ENCODE measurements around the gene SPEN. TPM values are rescaled to one million over a fixed set of nuclear protein-coding genes. Genes with fewer than 3 reads are reported as not detected.

Gene SPEN
- total and polyA plus RNA-seq, 2 of the 13 experiments (the other 11 are each of a cell fraction or from before 2014, with no cell fraction given): 4.8 to 14.0 TPM

DNA sequence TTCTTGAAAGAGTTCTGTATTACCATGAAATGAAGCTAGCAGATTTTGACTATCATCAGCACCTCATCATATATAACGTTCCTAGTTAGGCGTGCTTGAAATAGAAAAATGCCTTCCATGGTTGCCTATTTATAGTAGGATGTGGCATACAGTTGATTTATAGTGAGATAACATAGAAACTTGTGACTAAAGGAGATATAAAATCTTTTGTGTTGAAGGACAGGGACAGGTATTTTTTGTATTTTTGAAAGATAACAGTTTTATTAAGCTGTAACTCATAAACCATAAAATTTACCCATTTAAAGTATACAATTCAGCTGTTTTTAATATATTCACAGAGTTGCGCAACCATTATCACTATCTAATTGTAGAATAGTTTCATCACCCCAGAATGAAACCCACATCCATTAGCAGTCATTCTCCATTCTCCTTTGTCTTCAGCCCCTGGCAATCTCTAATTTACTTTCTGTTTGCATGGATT lies 19.3 kb downstream of the SPEN start:
- WGBS (ENCODE audit: low lambda C conversion rate): over 99% methylated on average over 3 of the region's 3 CpGs
- Histone ChIP-seq H4K20me1 (ENCODE audit: insufficient read depth, low read length) (peaks cover 28% of the 10 kb centered on the region), H3K79me2 (ENCODE audit: insufficient read depth, low read length) (peaks cover 91% of the 10 kb centered on the region), H3K36me3 (replicated peaks in 1 of 2; ENCODE audit: control insufficient read depth in 1 of 2, insufficient read depth in 2 of 2, low read length in 2 of 2) (0 out of 5 replicates have a peak, but pooled peaks cover 0 to 2% of the 10 kb centered on the region in 2 experiments), H2AFZ (ENCODE audit: low read length) (no peak overlapping the region), H3K9ac (ENCODE audit: insufficient read depth, low read depth, low read length) (no peak overlapping the region), H3K27me3 (ENCODE audit: control insufficient read depth in 1 of 2, insufficient read depth in 2 of 2, low read length in 2 of 2) (no peaks in the 10 kb centered on the region), H3K9me3 (ENCODE audit: low read length) (no peaks in the 10 kb centered on the region), H3K4me3 (replicated peaks in 1 of 3; ENCODE audit: insufficient read depth in 1 of 3, low read depth in 2 of 3, low read length in 3 of 3) (no peak overlapping the region), H3K27ac (ENCODE audit: extremely low read length, insufficient read depth, low read length) (no peak overlapping the region), H3K4me1 (ENCODE audit: insufficient read depth, low read length) (no peaks in the 10 kb centered on the region), H3K4me2 (ENCODE audit: low read depth, low read length) (no peak overlapping the region)
- no TSS peak for BruUV-seq (replicated peaks)
- no peak for ATAC-seq
- intact Hi-C loops (cut with micrococcal nuclease; ENCODE audit: unreplicated experiment) (no loop called here), in situ Hi-C loops (cut with HindIII; ENCODE audit: extremely low pct_ligation_motif_present, low pct_unique_long_range_greater_than_20kb) (no loop called here)
- DNase-seq (ENCODE audit: low spot score): no peak
- no peak for FAIRE-seq
- POLR2A ChIA-PET: interaction anchor here (1.0 to 1.2 kb wide), 2 partner anchors 18 to 35 kb away, joined by 3 to 4 read pairs; no protein-coding TSS in a partner anchor
- CTCF ChIA-PET (ENCODE audit: low intra/inter-chr PET ratio, low total read pairs): no interaction called here
- TF ChIP-seq CEBPB (IDR thresholded peaks at IDR 0.05; ENCODE audit: borderline replicate concordance, low read depth, low read length) (peak; percentile 80; the same call in 1 of the 2 replicates), CEBPG (CRISPR knock-in tag; IDR thresholded peaks at IDR 0.05) (peak; percentile 58), TOPORS (CRISPR knock-in tag; IDR thresholded peaks at IDR 0.05) (no peak), FLYWCH1 (CRISPR knock-in tag; IDR thresholded peaks at IDR 0.05) (no peak)

DNA sequence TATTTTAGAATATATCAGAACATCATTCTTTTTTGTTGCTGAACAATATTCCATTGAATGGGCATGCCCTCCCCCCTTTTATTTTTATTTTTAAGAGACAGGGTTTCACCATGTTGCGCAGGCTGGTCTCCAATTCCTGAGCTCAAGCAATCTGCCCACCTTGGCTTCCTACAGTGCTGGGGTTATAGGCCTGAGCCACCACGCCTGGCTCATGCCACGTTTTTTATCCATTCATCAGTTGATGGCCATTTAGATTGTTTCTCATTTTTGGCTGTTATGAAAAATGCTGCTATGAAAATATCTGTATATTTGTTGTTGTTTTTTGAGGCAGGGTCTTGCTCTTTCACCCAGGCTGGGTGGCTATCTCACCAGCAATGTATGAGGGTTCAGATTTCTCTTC lies 19.8 kb downstream of the SPEN start:
- in situ Hi-C loops (cut with HindIII; ENCODE audit: extremely low pct_ligation_motif_present, low pct_unique_long_range_greater_than_20kb): no loop called here
- BruUV-seq (replicated peaks): no TSS peak
- POLR2A ChIA-PET: interaction anchor here (1.2 kb wide), 1 partner anchor 18 kb away, joined by 4 read pairs; no protein-coding TSS in a partner anchor
- TF ChIP-seq GATA4 (IDR thresholded peaks at IDR 0.05; ENCODE audit: borderline replicate concordance, low read depth): no peak
- TF ChIP-seq, protein P1, sequence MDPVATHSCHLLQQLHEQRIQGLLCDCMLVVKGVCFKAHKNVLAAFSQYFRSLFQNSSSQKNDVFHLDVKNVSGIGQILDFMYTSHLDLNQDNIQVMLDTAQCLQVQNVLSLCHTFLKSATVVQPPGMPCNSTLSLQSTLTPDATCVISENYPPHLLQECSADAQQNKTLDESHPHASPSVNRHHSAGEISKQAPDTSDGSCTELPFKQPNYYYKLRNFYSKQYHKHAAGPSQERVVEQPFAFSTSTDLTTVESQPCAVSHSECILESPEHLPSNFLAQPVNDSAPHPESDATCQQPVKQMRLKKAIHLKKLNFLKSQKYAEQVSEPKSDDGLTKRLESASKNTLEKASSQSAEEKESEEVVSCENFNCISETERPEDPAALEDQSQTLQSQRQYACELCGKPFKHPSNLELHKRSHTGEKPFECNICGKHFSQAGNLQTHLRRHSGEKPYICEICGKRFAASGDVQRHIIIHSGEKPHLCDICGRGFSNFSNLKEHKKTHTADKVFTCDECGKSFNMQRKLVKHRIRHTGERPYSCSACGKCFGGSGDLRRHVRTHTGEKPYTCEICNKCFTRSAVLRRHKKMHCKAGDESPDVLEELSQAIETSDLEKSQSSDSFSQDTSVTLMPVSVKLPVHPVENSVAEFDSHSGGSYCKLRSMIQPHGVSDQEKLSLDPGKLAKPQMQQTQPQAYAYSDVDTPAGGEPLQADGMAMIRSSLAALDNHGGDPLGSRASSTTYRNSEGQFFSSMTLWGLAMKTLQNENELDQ (CRISPR knock-in tag; IDR thresholded peaks at IDR 0.05; ENCODE audit: borderline replicate concordance): no peak
- TF ChIP-seq NFE2L2 (IDR thresholded peaks at IDR 0.05; ENCODE audit: low read length): no peak
- no peak for TF ChIP-seq SMAD9 (CRISPR knock-in tag; IDR thresholded peaks at IDR 0.05)
- no peak for TF ChIP-seq MTA1 (CRISPR knock-in tag; IDR thresholded peaks at IDR 0.05; ENCODE audit: borderline replicate concordance)
- TF ChIP-seq ZNF567 (CRISPR knock-in tag; IDR thresholded peaks at IDR 0.05; ENCODE audit: borderline replicate concordance): no peak
- TF ChIP-seq ADNP (CRISPR knock-in tag; IDR thresholded peaks at IDR 0.05): no peak
- no peak for TF ChIP-seq KDM3A (CRISPR knock-in tag; IDR thresholded peaks at IDR 0.05; ENCODE audit: low read depth)
- TF ChIP-seq GABPA (IDR thresholded peaks at IDR 0.05; ENCODE audit: low read depth, low read length): no peak
- TF ChIP-seq GABPA (CRISPR knock-in tag; IDR thresholded peaks at IDR 0.05; ENCODE audit: low read depth): no peak
- no peak for TF ChIP-seq DNMT1 (CRISPR knock-in tag; IDR thresholded peaks at IDR 0.05)
- TF ChIP-seq SRSF4 (IDR thresholded peaks at IDR 0.05; ENCODE audit: low read depth, low read length, poor library complexity, severe bottlenecking): no peak
- no peak for TF ChIP-seq BRD4 (CRISPR knock-in tag; IDR thresholded peaks at IDR 0.05)
- no peak for TF ChIP-seq ZNF296 (CRISPR knock-in tag; conservative IDR thresholded peaks at IDR 0.05)
- TF ChIP-seq, protein P2, sequence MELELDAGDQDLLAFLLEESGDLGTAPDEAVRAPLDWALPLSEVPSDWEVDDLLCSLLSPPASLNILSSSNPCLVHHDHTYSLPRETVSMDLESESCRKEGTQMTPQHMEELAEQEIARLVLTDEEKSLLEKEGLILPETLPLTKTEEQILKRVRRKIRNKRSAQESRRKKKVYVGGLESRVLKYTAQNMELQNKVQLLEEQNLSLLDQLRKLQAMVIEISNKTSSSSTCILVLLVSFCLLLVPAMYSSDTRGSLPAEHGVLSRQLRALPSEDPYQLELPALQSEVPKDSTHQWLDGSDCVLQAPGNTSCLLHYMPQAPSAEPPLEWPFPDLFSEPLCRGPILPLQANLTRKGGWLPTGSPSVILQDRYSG (CRISPR knock-in tag; IDR thresholded peaks at IDR 0.05): no peak

More for the DNA sequence above, 19.8 kb downstream of the SPEN start:
- 97% methylated on average over 3 of the region's 3 CpGs for WGBS (ENCODE audit: low lambda C conversion rate)
- Histone ChIP-seq H2AFZ (ENCODE audit: low read length) (no peak overlapping the region), H3K36me3 (replicated peaks in 1 of 2; ENCODE audit: control insufficient read depth in 1 of 2, insufficient read depth in 2 of 2, low read length in 2 of 2) (0 out of 5 replicates have a peak, but pooled peaks cover 0 to 2% of the 10 kb centered on the region in 2 experiments), H4K20me1 (ENCODE audit: insufficient read depth, low read length) (peaks cover 27% of the 10 kb centered on the region), H3K9me3 (ENCODE audit: low read length) (no peaks in the 10 kb centered on the region), H3K27ac (ENCODE audit: extremely low read length, insufficient read depth, low read length) (no peak overlapping the region), H3K4me2 (ENCODE audit: low read depth, low read length) (no peak overlapping the region), H3K4me3 (replicated peaks in 1 of 3; ENCODE audit: insufficient read depth in 1 of 3, low read depth in 2 of 3, low read length in 3 of 3) (no peak overlapping the region), H3K27me3 (ENCODE audit: control insufficient read depth in 1 of 2, insufficient read depth in 2 of 2, low read length in 2 of 2) (no peaks in the 10 kb centered on the region), H3K79me2 (ENCODE audit: insufficient read depth, low read length) (peaks cover 89% of the 10 kb centered on the region), H3K9ac (ENCODE audit: insufficient read depth, low read depth, low read length) (no peak overlapping the region), H3K4me1 (ENCODE audit: insufficient read depth, low read length) (no peaks in the 10 kb centered on the region)
- FAIRE-seq (no peak), DNase-seq (ENCODE audit: low spot score) (no peak), ATAC-seq (no peak)
- CTCF ChIA-PET (ENCODE audit: low intra/inter-chr PET ratio, low total read pairs): no interaction called here
- intact Hi-C loops (cut with micrococcal nuclease; ENCODE audit: unreplicated experiment): no loop called here
